Urinary bladder (tissue), 4 donors: ENCODE measurements around the gene THBS4. TPM values are rescaled to one million over a fixed set of nuclear protein-coding genes. Genes with fewer than 3 reads are reported as not detected.
"Not testable (repeated sequence)": the region's sequence is repeated elsewhere in the genome, so short reads cannot be mapped to it uniquely, and the experiment has no call there.

Source experiments
- DNase-seq: peaks from one replicate; pipeline ENCODE4 v3.0.0-alpha.2; 2015; ENCODE audit errors: extremely low spot score
- H3K27ac ChIP-seq: one replicate; pipeline ENCODE4 v1.5.1; 2013; ENCODE audit warnings: low read depth, mild to moderate bottlenecking, moderate library complexity
- H3K36me3 ChIP-seq: one replicate; pipeline ENCODE4 v1.6.1; 2013; ENCODE audit warnings: mild to moderate bottlenecking, moderate library complexity; ENCODE audit not compliant: insufficient read depth
- H3K4me1 ChIP-seq: one replicate; pipeline ENCODE4 v1.6.1; 2013; ENCODE audit warnings: mild to moderate bottlenecking, moderate library complexity; ENCODE audit not compliant: insufficient read depth
- H3K4me3 ChIP-seq: one replicate; pipeline ENCODE4 v1.5.1; 2013; ENCODE audit warnings: low read depth, low read length
- WGBS: extraction: QIAGEN DNeasy Blood & Tissue Kit; methylation state at CpG from one replicate; pipeline ENCODE4 v1.1.7; 2013; 5-methylcytosine and 5-hydroxymethylcytosine counted together
- polyA plus RNA-seq: library from polyadenylated mRNA; stranded (reverse); fragments of 200-250 nt; gene quantifications from one replicate; pipeline ENCODE4 v1.2.3, GENCODE V29; 2013
- total RNA-seq: library from RNA; depleted of rRNA; stranded (reverse); fragments of >200 nt; gene quantifications from one replicate; pipeline ENCODE4 v1.2.3, GENCODE V29; 2014
- donor health status: healthy with polysubstance abuse.
- donor health status: healthy.

THBS4 gene
- total and polyA plus RNA-seq, 2 donors = 2.8 to 3.9 TPM

- DNase-seq = no peak
- Histone ChIP-seq H3K4me1 (no peaks in the 10 kb centered on the region), H3K4me3 (no peak overlapping the region), H3K36me3 (no peaks in the 10 kb centered on the region), H3K27ac (no peak overlapping the region)
- 93% methylated on average over 10 of the region's 10 CpGs for WGBS
Measured at GRCh38 chr5:80097451-80097850, 62.3 kb downstream of the THBS4 start.

- Histone ChIP-seq H3K27ac (no peak overlapping the region), H3K4me1 (no peaks in the 10 kb centered on the region), H3K4me3 (no peak overlapping the region), H3K36me3 (no peaks in the 10 kb centered on the region)
- DNase-seq = no peak
Measured at GRCh38 chr5:80101993-80102392, 66.8 kb downstream of the THBS4 start.

- DNase-seq = no peak
- H3K4me3 ChIP-seq = no peak overlapping the region
- H3K36me3 ChIP-seq = no peaks in the 10 kb centered on the region
- H3K4me1 ChIP-seq = no peaks in the 10 kb centered on the region
- no peak overlapping the region for H3K27ac ChIP-seq
- 84% methylated on average over 6 of the region's 6 CpGs for WGBS
Measured at GRCh38 chr5:80103371-80103770, 68.2 kb downstream of the THBS4 start.

- 85% methylated on average over 7 of the region's 7 CpGs for WGBS
- no peak for DNase-seq
- Histone ChIP-seq H3K27ac (no peak overlapping the region), H3K4me3 (no peak overlapping the region), H3K36me3 (no peaks in the 10 kb centered on the region), H3K4me1 (no peaks in the 10 kb centered on the region)
Measured at GRCh38 chr5:80105698-80106439, 70.7 kb downstream of the THBS4 start.

- no peak overlapping the region for H3K27ac ChIP-seq
- no peaks in the 10 kb centered on the region for H3K36me3 ChIP-seq
- no peaks in the 10 kb centered on the region for H3K4me1 ChIP-seq
- 77% methylated on average over 5 of the region's 5 CpGs for WGBS
- no peak overlapping the region for H3K4me3 ChIP-seq
- no peak for DNase-seq
Measured at GRCh38 chr5:80106916-80107315, 71.8 kb downstream of the THBS4 start.

- Histone ChIP-seq H3K4me3 (no peak overlapping the region), H3K36me3 (no peaks in the 10 kb centered on the region), H3K4me1 (no peaks in the 10 kb centered on the region), H3K27ac (no peak overlapping the region)
- WGBS = 41% methylated on average over 9 of the region's 9 CpGs
- no peak for DNase-seq
Measured at GRCh38 chr5:80109646-80110478, 74.7 kb downstream of the THBS4 start.

GRCh38 chr5:80111376-80111990 lies 76.3 kb downstream of the THBS4 start:
- not testable (repeated sequence) for H3K36me3 ChIP-seq, H3K27ac ChIP-seq, H3K4me3 ChIP-seq, DNase-seq, H3K4me1 ChIP-seq
- 48% methylated on average over 5 of the region's 5 CpGs for WGBS

GRCh38 chr5:80114860-80115259 lies 79.7 kb downstream of the THBS4 start:
- no peak for DNase-seq
- Histone ChIP-seq H3K4me3 (no peak overlapping the region), H3K4me1 (no peaks in the 10 kb centered on the region), H3K36me3 (no peaks in the 10 kb centered on the region), H3K27ac (no peak overlapping the region)
- WGBS = 46% methylated on average over 3 of the region's 3 CpGs

GRCh38 chr5:80116000-80116399 lies 80.9 kb downstream of the THBS4 start:
- Histone ChIP-seq H3K4me1 (no peaks in the 10 kb centered on the region), H3K36me3 (no peaks in the 10 kb centered on the region)
- WGBS = 69% methylated on average over 4 of the region's 4 CpGs

GRCh38 chr5:80116465-80116864 lies 81.3 kb downstream of the THBS4 start:
- 69% methylated on average over 4 of the region's 4 CpGs for WGBS
- H3K4me3 ChIP-seq = no peak overlapping the region
- H3K27ac ChIP-seq = no peak overlapping the region
- DNase-seq = no peak
- no peaks in the 10 kb centered on the region for H3K4me1 ChIP-seq
- no peaks in the 10 kb centered on the region for H3K36me3 ChIP-seq

More at GRCh38 chr5:80116000-80116399, 80.9 kb downstream of the THBS4 start:
- no peak for DNase-seq
- Histone ChIP-seq H3K4me3 (no peak overlapping the region), H3K27ac (no peak overlapping the region)

GRCh38 chr5:80117446-80117845 lies 82.3 kb downstream of the THBS4 start:
- Histone ChIP-seq H3K4me1 (no peaks in the 10 kb centered on the region), H3K36me3 (no peaks in the 10 kb centered on the region), H3K27ac (no peak overlapping the region), H3K4me3 (no peak overlapping the region)
- no peak for DNase-seq

GRCh38 chr5:80119372-80119771 lies 84.2 kb downstream of the THBS4 start:
- 81% methylated on average over 2 of the region's 2 CpGs for WGBS

GRCh38 chr5:80122579-80122978 lies 87.4 kb downstream of the THBS4 start:
- Histone ChIP-seq H3K27ac (no peak overlapping the region), H3K4me1 (no peaks in the 10 kb centered on the region), H3K36me3 (no peaks in the 10 kb centered on the region), H3K4me3 (no peak overlapping the region)
- DNase-seq = no peak
- whole genome bisulfite sequencing = 70% methylated on average over 2 of the region's 2 CpGs

More at GRCh38 chr5:80119372-80119771, 84.2 kb downstream of the THBS4 start:
- Histone ChIP-seq H3K4me3 (no peak overlapping the region), H3K4me1 (no peaks in the 10 kb centered on the region), H3K27ac (no peak overlapping the region), H3K36me3 (no peaks in the 10 kb centered on the region)
- no peak for DNase-seq
